H1 (cell line): ENCODE measurements around the gene RGS8. TPM values are rescaled to one million over a fixed set of nuclear protein-coding genes. Genes with fewer than 3 reads are reported as not detected.
A peak's percentile ranks its signal among the peaks of the same experiment; 100 is the strongest.

Experiments
- CTCF ChIA-PET: fragments of 300-600 bp; sonication (Branson Sonifier 250); formaldehyde crosslinking; loops from one replicate; lab custom pipeline; 2021; ENCODE audit not compliant: partially characterized antibody; lab: Charles Lee
- POLR2A ChIA-PET: fragments of 300-600 bp; sonication (Branson Sonifier 250); formaldehyde crosslinking; loops from one replicate; lab custom pipeline; 2021; ENCODE audit warnings: inconsistent platforms; ENCODE audit not compliant: partially characterized antibody; lab: Charles Lee
- DNase-seq, 2 experiments: peaks; one replicate each; pipeline versions ENCODE4 v3.0.0 to v3.0.0-alpha.2; 2010 to 2022; ENCODE audit warnings: low spot score in 2 of 2, low read depth in 1 of 2, mixed read lengths in 1 of 2
- FAIRE-seq: peaks from 2 replicates; lab custom pipeline; 2011; peaks lifted over from hg19 to GRCh38; lab: Jason Lieb, UNC
- H2AFZ ChIP-seq: 2 replicates; pipeline ENCODE4 v1.8.1; 2012; ENCODE audit warnings: low read length, inconsistent platforms
- H2AK5ac ChIP-seq: 2 replicates; pipeline ENCODE4 v1.6.1; 2013; ENCODE audit warnings: low read depth, low read length
- H2BK120ac ChIP-seq: replicated peaks from 2 replicates; pipeline ENCODE3; 2013; ENCODE audit warnings: low read depth, low read length, inconsistent platforms
- H2BK12ac ChIP-seq: 2 replicates; pipeline ENCODE4 v1.6.1; 2013; ENCODE audit warnings: low read depth, low read length
- H2BK15ac ChIP-seq: 2 replicates; pipeline ENCODE4 v1.6.1; 2013; ENCODE audit warnings: low read length
- H2BK20ac ChIP-seq: 2 replicates; pipeline ENCODE4 v1.6.1; 2013; ENCODE audit warnings: low read length
- H2BK5ac ChIP-seq: 2 replicates; pipeline ENCODE4 v1.6.1; 2013; ENCODE audit warnings: low read depth, low read length
- H3K14ac ChIP-seq: 2 replicates; pipeline ENCODE4 v1.6.1; 2013; ENCODE audit warnings: inconsistent platforms; ENCODE audit not compliant: insufficient read length
- H3K18ac ChIP-seq: 2 replicates; pipeline ENCODE4 v1.6.1; 2013; ENCODE audit warnings: low read length; ENCODE audit errors: extremely low read depth
- H3K23ac ChIP-seq: 2 replicates; pipeline ENCODE4 v1.6.1; 2013; ENCODE audit warnings: inconsistent platforms; ENCODE audit not compliant: insufficient read length
- H3K23me2 ChIP-seq: 2 replicates; pipeline ENCODE4 v1.6.1; 2013; ENCODE audit warnings: low read depth, low read length
- H3K27ac ChIP-seq: 2 replicates; pipeline ENCODE4 v1.6.1; 2011; ENCODE audit warnings: low read depth, low read length, inconsistent platforms
- H3K27me3 ChIP-seq, 4 experiments: replicated peaks in 1 of 4; 1 replicate in 1 of 4; 2 replicates in 3 of 4; pipeline versions ENCODE4 v1.6.1 to v1.8.1; 2011 to 2013; ENCODE audit warnings: low read length in 3 of 4, mild to moderate bottlenecking in 3 of 4, inconsistent platforms in 2 of 4, mixed read lengths in 2 of 4, moderate library complexity in 1 of 4; ENCODE audit not compliant: control insufficient read depth in 3 of 4, insufficient read depth in 3 of 4; ENCODE audit errors: extremely low read depth in 1 of 4
- H3K36me3 ChIP-seq, 4 experiments: 2 replicates each; pipeline versions ENCODE4 v1.6.1 to v1.8.1; 2011 to 2013; ENCODE audit warnings: mild to moderate bottlenecking in 4 of 4, low read length in 3 of 4, moderate library complexity in 2 of 4, control low read depth in 1 of 4, inconsistent platforms in 1 of 4; ENCODE audit not compliant: insufficient read depth in 4 of 4, control insufficient read depth in 2 of 4
- H3K4ac ChIP-seq: replicated peaks from 2 replicates; pipeline ENCODE3; 2013; ENCODE audit warnings: low read length, low read depth, mixed read lengths, inconsistent platforms; ENCODE audit not compliant: insufficient read length
- H3K4me1 ChIP-seq, 4 experiments: replicated peaks in 1 of 4; 1 replicate in 1 of 4; 2 replicates in 3 of 4; pipeline versions ENCODE4 v1.6.1 to v1.8.1; 2011 to 2013; ENCODE audit warnings: low read length in 3 of 4, inconsistent platforms in 2 of 4, mixed read lengths in 1 of 4; ENCODE audit not compliant: insufficient read depth in 4 of 4, control insufficient read depth in 3 of 4
- H3K4me2 ChIP-seq, 2 experiments: 2 replicates each; pipeline versions ENCODE4 v1.6.1 to v1.8.1; 2011 to 2013; ENCODE audit warnings: low read depth in 2 of 2, low read length in 2 of 2, control low read depth in 1 of 2, inconsistent platforms in 1 of 2, mild to moderate bottlenecking in 1 of 2; ENCODE audit not compliant: insufficient read depth in 1 of 2
- H3K4me3 ChIP-seq, 4 experiments: fragments of 200-600, 300-600 bp in 1 of 4; sonication (generic), shearing (Covaris generic), sonication (Bioruptor Twin) in 1 of 4; 2 replicates each; pipeline versions ENCODE4 v1.5.1 to v1.8.1; 2011 to 2016; ENCODE audit warnings: low read length in 4 of 4, low read depth in 3 of 4, control low read depth in 2 of 4, inconsistent platforms in 2 of 4, mild to moderate bottlenecking in 2 of 4, mixed read lengths in 1 of 4, moderate library complexity in 1 of 4; ENCODE audit not compliant: insufficient read depth in 2 of 4; ENCODE audit errors: extremely low read depth in 1 of 4
- H3K56ac ChIP-seq: replicated peaks from 2 replicates; pipeline ENCODE3; 2013; ENCODE audit warnings: low read depth, mild to moderate bottlenecking, mixed read lengths, low read length, inconsistent platforms; ENCODE audit not compliant: insufficient read length
- H3K79me1 ChIP-seq: 2 replicates; pipeline ENCODE4 v1.6.1; 2013; ENCODE audit warnings: low read depth, low read length, control low read depth
- H3K79me2 ChIP-seq, 2 experiments: 2 replicates each; pipeline versions ENCODE4 v1.6.1 to v1.8.1; 2012 to 2013; ENCODE audit warnings: low read length in 2 of 2, mild to moderate bottlenecking in 2 of 2, inconsistent platforms in 1 of 2; ENCODE audit not compliant: insufficient read depth in 2 of 2, control insufficient read depth in 1 of 2
- H3K9ac ChIP-seq, 4 experiments: replicated peaks in 1 of 4; 1 replicate in 1 of 4; 2 replicates in 3 of 4; pipeline versions ENCODE4 v1.6.1 to v1.8.1; 2011 to 2013; ENCODE audit warnings: low read depth in 3 of 4, low read length in 3 of 4, control low read depth in 2 of 4, mild to moderate bottlenecking in 2 of 4, moderate library complexity in 2 of 4, inconsistent platforms in 1 of 4; ENCODE audit errors: extremely low read depth in 1 of 4
- H3K9me3 ChIP-seq, 2 experiments: 2 replicates each; pipeline versions ENCODE4 v1.6.1 to v1.8.1; 2012 to 2013; ENCODE audit warnings: mild to moderate bottlenecking in 2 of 2, moderate library complexity in 2 of 2, control low read depth in 1 of 2, inconsistent platforms in 1 of 2, low read depth in 1 of 2, low read length in 1 of 2, mixed read lengths in 1 of 2; ENCODE audit not compliant: insufficient read depth in 2 of 2
- H4K20me1 ChIP-seq, 2 experiments: replicated peaks in 1 of 2; 2 replicates each; pipeline versions ENCODE3 to v1.8.1; 2011 to 2013; ENCODE audit warnings: inconsistent platforms in 2 of 2, low read length in 2 of 2, mild to moderate bottlenecking in 1 of 2; ENCODE audit not compliant: insufficient read depth in 2 of 2, control insufficient read depth in 1 of 2
- H4K5ac ChIP-seq: 2 replicates; pipeline ENCODE4 v1.6.1; 2013; ENCODE audit warnings: low read length, low read depth, mixed read lengths, inconsistent platforms; ENCODE audit not compliant: insufficient read length
- H4K8ac ChIP-seq: 2 replicates; pipeline ENCODE4 v1.8.0; 2013; ENCODE audit warnings: mild to moderate bottlenecking, moderate library complexity, low read length, inconsistent platforms; ENCODE audit not compliant: insufficient read depth; ENCODE audit errors: extremely low read depth
- H4K91ac ChIP-seq: replicated peaks from 2 replicates; pipeline ENCODE3; 2013; ENCODE audit warnings: low read length, mixed read lengths, inconsistent platforms; ENCODE audit not compliant: insufficient read length
- KDM1A ChIP-seq: fragments of 200-600, 300-600 bp; sonication (generic); IDR thresholded peaks from 2 replicates; pipeline ENCODE4 v1.7.1; 2016; ENCODE audit warnings: mild to moderate bottlenecking, low read length, borderline replicate concordance
- WGBS, 2 experiments: shearing (Covaris generic) in 1 of 2; methylation state at CpG; one replicate each; pipeline versions ENCODE4 v1.1.6 to v1.1.7; 2013 to 2015; ENCODE audit warnings: low lambda C conversion rate in 2 of 2, mixed read lengths in 2 of 2, inconsistent platforms in 1 of 2, low coverage in 1 of 2, missing lambda C conversion rate in 1 of 2; ENCODE audit not compliant: insufficient replicate concordance in 2 of 2, insufficient coverage in 1 of 2, insufficient read length in 1 of 2; ENCODE audit errors: extremely low coverage in 1 of 2, missing lambda C conversion rate in 1 of 2; 5-methylcytosine and 5-hydroxymethylcytosine counted together
- polyA plus RNA-seq, 7 experiments: library from polyadenylated mRNA; depleted of rRNA in 3 of 7; stranded (reverse) in 5 of 7; unstranded in 2 of 7; fragments of >200 nt in 5 of 7; fragments of 200-250 nt in 2 of 7; gene quantifications; 1 replicate in 5 of 7; 2 replicates in 1 of 7; 4 replicates in 1 of 7; pipeline versions ENCODE4 v1.2.1 to v1.2.3, GENCODE V29; 2011 to 2013; ENCODE audit warnings: missing spikeins in 2 of 7, mixed read lengths in 2 of 7
- total RNA-seq: library from RNA; stranded (reverse); fragmentation: NEBNext Ultra II Directional; extraction: Animal tissue kit (Norgen Biotek cat#: 25700); gene quantifications from 2 replicates; pipeline ENCODE4 v1.2.1, GENCODE V29; 2021

Gene RGS8
- total and polyA plus RNA-seq, 2 of the 8 experiments (the other 6 are each of a cell fraction or from before 2014, with no cell fraction given): 0.13 to 0.23 TPM

GRCh38 chr1:182671750-182672486, 12.5 kb downstream of the RGS8 start:
- FAIRE-seq (no peak), DNase-seq (no peak)
- H3K14ac ChIP-seq: no peak overlapping the region
- H3K56ac ChIP-seq: no peak overlapping the region
- TF ChIP-seq KDM1A: no peak
- ChIA-PET POLR2A (interaction anchor here (0.7 to 1.7 kb wide), 5 partner anchors 55 to 111 kb away, joined by 3 to 4 read pairs (median 4); partner anchors contain the start of gene RGS16), CTCF (interaction anchor here (0.7 to 4.1 kb wide), 13 partner anchors 10 to 112 kb away, joined by 3 to 29 read pairs (median 4); no protein-coding TSS in a partner anchor)
- no peaks in the 10 kb centered on the region for H3K36me3 ChIP-seq
- WGBS, 2 experiments: 79% methylated on average over 12 of the region's 12 CpGs; no CpG with 5 or more reads in 1 of the 2 experiments
- H2BK12ac ChIP-seq: no peak overlapping the region
- no peak overlapping the region for H3K18ac ChIP-seq
- H3K4me3 ChIP-seq: no peak overlapping the region
- peak overlapping the region; percentile 24; the same call in 1 of the 2 replicates for H2AFZ ChIP-seq
- no peak overlapping the region for H2BK20ac ChIP-seq
- H2AK5ac ChIP-seq: 0 out of 2 replicates have a peak overlapping the region, but pooled peaks have one; percentile 56
- no peak overlapping the region for H4K91ac ChIP-seq
- H2BK5ac ChIP-seq: no peak overlapping the region; the same call in 1 of the 2 replicates
- no peak overlapping the region for H3K4ac ChIP-seq
- peaks cover 6 to 22% (median 10%) of the 10 kb centered on the region in 4 experiments for H3K4me1 ChIP-seq
- H3K27me3 ChIP-seq: peaks cover 0 to 4% (median 0%) of the 10 kb centered on the region in 4 experiments; a peak in 2 of 7 replicates
- H3K79me2 ChIP-seq: no peaks in the 10 kb centered on the region
- 0 out of 4 replicates have a peak overlapping the region, but pooled peaks of 1 of the 2 experiments have one; percentile 8 for H3K4me2 ChIP-seq
- H3K23me2 ChIP-seq: no peaks in the 10 kb centered on the region
- H4K5ac ChIP-seq: no peak overlapping the region
- H3K9ac ChIP-seq: no peak overlapping the region
- H2BK15ac ChIP-seq: 0 out of 2 replicates have a peak overlapping the region, but pooled peaks have one; percentile 77
- H3K79me1 ChIP-seq: no peaks in the 10 kb centered on the region
- H3K23ac ChIP-seq: no peak overlapping the region
- H2BK120ac ChIP-seq: no peak overlapping the region
- H3K9me3 ChIP-seq: no peaks in the 10 kb centered on the region
- no peaks in the 10 kb centered on the region for H4K20me1 ChIP-seq
- H4K8ac ChIP-seq: no peak overlapping the region
- H3K27ac ChIP-seq: no peak overlapping the region
